ENCODE data around the gene FUCA1.

GRCh38 chr1:23836037-23836436 lies 32.1 kb downstream of the FUCA1 start:
- TF ChIP-seq, protein P1, sequence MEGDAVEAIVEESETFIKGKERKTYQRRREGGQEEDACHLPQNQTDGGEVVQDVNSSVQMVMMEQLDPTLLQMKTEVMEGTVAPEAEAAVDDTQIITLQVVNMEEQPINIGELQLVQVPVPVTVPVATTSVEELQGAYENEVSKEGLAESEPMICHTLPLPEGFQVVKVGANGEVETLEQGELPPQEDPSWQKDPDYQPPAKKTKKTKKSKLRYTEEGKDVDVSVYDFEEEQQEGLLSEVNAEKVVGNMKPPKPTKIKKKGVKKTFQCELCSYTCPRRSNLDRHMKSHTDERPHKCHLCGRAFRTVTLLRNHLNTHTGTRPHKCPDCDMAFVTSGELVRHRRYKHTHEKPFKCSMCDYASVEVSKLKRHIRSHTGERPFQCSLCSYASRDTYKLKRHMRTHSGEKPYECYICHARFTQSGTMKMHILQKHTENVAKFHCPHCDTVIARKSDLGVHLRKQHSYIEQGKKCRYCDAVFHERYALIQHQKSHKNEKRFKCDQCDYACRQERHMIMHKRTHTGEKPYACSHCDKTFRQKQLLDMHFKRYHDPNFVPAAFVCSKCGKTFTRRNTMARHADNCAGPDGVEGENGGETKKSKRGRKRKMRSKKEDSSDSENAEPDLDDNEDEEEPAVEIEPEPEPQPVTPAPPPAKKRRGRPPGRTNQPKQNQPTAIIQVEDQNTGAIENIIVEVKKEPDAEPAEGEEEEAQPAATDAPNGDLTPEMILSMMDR (IDR thresholded peaks at IDR 0.05; ENCODE audit: low read depth, low read length), result no peak
- no peak for TF ChIP-seq EZH2phosphoT487 (IDR thresholded peaks at IDR 0.05; ENCODE audit: low read depth)
